Measurements from ENCODE around the gene MTOR. TPM values are rescaled to one million over a fixed set of nuclear protein-coding genes. Genes with fewer than 3 reads are reported as not detected.

Gene MTOR
- total RNA-seq (2013) = 25.0 TPM
- 10 to 100 TPM in 1 of 3 donors, 1 to 10 TPM in 2; 2.0 to 29.4 (median 3.3) TPM for polyA plus RNA-seq
- polyA minus RNA-seq = 21.8 and 27.0 TPM in 2 replicates
- 25.8 to 121 (median 60.5) reads per million in 11 experiments for total RNA-seq

GRCh38 chr1:11262171-11263049 is at the start of gene MTOR:
Gene MTOR, minus strand, starts transcription at chr1:11262551. Its CDS starts 3,142 bp downstream, at chr1:11259409.
- intact Hi-C loops (cut with micrococcal nuclease) = loop anchor here (1.0 to 10.0 kb wide), 3 partner anchors 10 to 248 kb away; partner anchors contain the start of genes EXOSC10 (in 1 of the 2) and TARDBP (in 1 of the 2)
- 0% methylated on average over 53 of the region's 60 CpGs for WGBS (ENCODE audit: insufficient coverage)

More at GRCh38 chr1:11262171-11263049, at the start of gene MTOR:
- Histone ChIP-seq H4K20me1 (ENCODE audit: insufficient read depth, low read length) (no peaks in the 10 kb centered on the region), H3K4me2 (replicated peaks; ENCODE audit: extremely low read depth, low read length, poor library complexity, severe bottlenecking) (peak within 1 kb of the TSS; percentile 82), H3K36me3 (replicated peaks in 1 of 2; ENCODE audit: control insufficient read depth in 1 of 2, insufficient read depth in 2 of 2, low read length in 2 of 2) (peaks cover 17 to 24% of the 10 kb centered on the region in 2 donors), H3K27me3 (ENCODE audit: control insufficient read depth in 2 of 2, insufficient read depth in 2 of 2, low read length in 2 of 2) (no peaks in the 10 kb centered on the region), H3K27ac (ENCODE audit: low read depth in 1 of 2, low read length in 2 of 2) (peak within 1 kb of the TSS; percentile 25 to 69), H3K79me2 (ENCODE audit: insufficient read depth, low read length) (peaks cover 15% of the 10 kb centered on the region), H2AFZ (ENCODE audit: insufficient read depth, low read depth, low read length, poor library complexity, severe bottlenecking) (peak within 1 kb of the TSS; percentile 88), H3K4me1 (ENCODE audit: control insufficient read depth in 1 of 2, insufficient read depth in 2 of 2, low read length in 2 of 2) (peaks cover 14 to 16% of the 10 kb centered on the region in 2 donors), H3K4me3 (replicated peaks in 1 of 3; ENCODE audit: low read depth in 2 of 3, low read length in 3 of 3) (peak within 1 kb of the TSS; percentile 89 to 95 (median 90)), H3K9ac (ENCODE audit: insufficient read depth, low read length, poor library complexity, severe bottlenecking) (peak within 1 kb of the TSS; percentile 83), H3K9me3 (replicated peaks in 1 of 2; ENCODE audit: control insufficient read depth in 1 of 2, insufficient read depth in 1 of 2, low read length in 2 of 2) (no peaks in the 10 kb centered on the region)
- Mint-ChIP-seq H3K27ac (peak within 1 kb of the TSS; percentile 78 to 93 (median 87)), H3K9me3 (no peaks in the 10 kb centered on the region), H3K4me1 (peaks cover 11% of the 10 kb centered on the region), H3K4me3 (peak within 1 kb of the TSS; percentile 83 to 97), H3K36me3 (peaks cover 20 to 24% of the 10 kb centered on the region in 2 donors), H3K27me3 (ENCODE audit: low read depth in 3 of 3) (peaks cover 1 to 7% (median 2%) of the 10 kb centered on the region in 3 donors)
- no peak for TF ChIP-seq CTCF (IDR thresholded peaks at IDR 0.05)
- DNase-seq = peak; percentile 98 to 100 (median 99)
